ENCODE measurements around the gene CALCOCO1.

Gene CALCOCO1

GRCh38 chr12:53747095-53747494 is 19.8 kb upstream of the CALCOCO1 start:
- Histone ChIP-seq H3K9ac (no peak overlapping the region), H3K4me1 (ENCODE audit: low read depth, poor library complexity, severe bottlenecking) (peaks cover 6% of the 10 kb centered on the region), H3K79me2 (ENCODE audit: insufficient read depth, low read depth) (no peaks in the 10 kb centered on the region), H3K4me2 (no peak overlapping the region), H4K20me1 (ENCODE audit: insufficient read depth) (no peaks in the 10 kb centered on the region), H2AFZ (ENCODE audit: low read depth) (peak overlapping the region; percentile 1; the same call in 1 of the 2 replicates), H3K36me3 (ENCODE audit: insufficient read depth) (no peaks in the 10 kb centered on the region), H3K27me3 (ENCODE audit: insufficient read depth, low read depth) (peaks cover 72% of the 10 kb centered on the region), H3K27ac (no peak overlapping the region), H3K4me3 (IDR thresholded peaks at IDR 0.05; ENCODE audit: insufficient read depth, low read depth, low read length) (no peak overlapping the region)
- TF ChIP-seq CTCF (conservative IDR thresholded peaks at IDR 0.05; ENCODE audit: low read depth, low read length) = no peak

GRCh38 chr12:53746592-53747092 is 19.4 kb upstream of the CALCOCO1 start:
- H3K27me3 ChIP-seq (ENCODE audit: insufficient read depth, low read depth) = peaks cover 69% of the 10 kb centered on the region
- H3K4me2 ChIP-seq = no peak overlapping the region
- no peak overlapping the region for H3K9ac ChIP-seq

GRCh38 chr12:53744751-53745150 is 17.5 kb upstream of the CALCOCO1 start:
- no peak for TF ChIP-seq CTCF (conservative IDR thresholded peaks at IDR 0.05; ENCODE audit: low read depth, low read length)
- Histone ChIP-seq H3K4me2 (no peak overlapping the region), H3K79me2 (ENCODE audit: insufficient read depth, low read depth) (no peaks in the 10 kb centered on the region), H3K4me1 (ENCODE audit: low read depth, poor library complexity, severe bottlenecking) (peaks cover 6% of the 10 kb centered on the region), H3K27ac (no peak overlapping the region), H3K4me3 (IDR thresholded peaks at IDR 0.05; ENCODE audit: insufficient read depth, low read depth, low read length) (no peak overlapping the region), H4K20me1 (ENCODE audit: insufficient read depth) (no peaks in the 10 kb centered on the region), H3K27me3 (ENCODE audit: insufficient read depth, low read depth) (peaks cover 58% of the 10 kb centered on the region), H3K9ac (no peak overlapping the region), H2AFZ (ENCODE audit: low read depth) (no peak overlapping the region), H3K36me3 (ENCODE audit: insufficient read depth) (no peaks in the 10 kb centered on the region)

More at GRCh38 chr12:53746592-53747092, 19.4 kb upstream of the CALCOCO1 start:
- H3K27ac ChIP-seq = no peak overlapping the region
- H3K36me3 ChIP-seq (ENCODE audit: insufficient read depth) = no peaks in the 10 kb centered on the region
- H2AFZ ChIP-seq (ENCODE audit: low read depth) = peak overlapping the region; percentile 8; the same call in 1 of the 2 replicates
- peak; percentile 100 for TF ChIP-seq CTCF (conservative IDR thresholded peaks at IDR 0.05; ENCODE audit: low read depth, low read length)
- no peak overlapping the region for H3K4me3 ChIP-seq (IDR thresholded peaks at IDR 0.05; ENCODE audit: insufficient read depth, low read depth, low read length)
- no peaks in the 10 kb centered on the region for H4K20me1 ChIP-seq (ENCODE audit: insufficient read depth)
- peaks cover 6% of the 10 kb centered on the region for H3K4me1 ChIP-seq (ENCODE audit: low read depth, poor library complexity, severe bottlenecking)
- no peaks in the 10 kb centered on the region for H3K79me2 ChIP-seq (ENCODE audit: insufficient read depth, low read depth)

GRCh38 chr12:53744130-53744441 is 16.8 kb upstream of the CALCOCO1 start:
- no peak overlapping the region for H3K4me3 ChIP-seq (IDR thresholded peaks at IDR 0.05; ENCODE audit: insufficient read depth, low read depth, low read length)
- H3K27me3 ChIP-seq (ENCODE audit: insufficient read depth, low read depth) = peaks cover 52% of the 10 kb centered on the region
- peaks cover 6% of the 10 kb centered on the region for H3K4me1 ChIP-seq (ENCODE audit: low read depth, poor library complexity, severe bottlenecking)

More at GRCh38 chr12:53744130-53744441, 16.8 kb upstream of the CALCOCO1 start:
- no peaks in the 10 kb centered on the region for H4K20me1 ChIP-seq (ENCODE audit: insufficient read depth)
- no peaks in the 10 kb centered on the region for H3K79me2 ChIP-seq (ENCODE audit: insufficient read depth, low read depth)
- H3K9ac ChIP-seq = no peak overlapping the region
- H2AFZ ChIP-seq (ENCODE audit: low read depth) = no peak overlapping the region
- H3K36me3 ChIP-seq (ENCODE audit: insufficient read depth) = no peaks in the 10 kb centered on the region
- H3K27ac ChIP-seq = no peak overlapping the region
- TF ChIP-seq CTCF (conservative IDR thresholded peaks at IDR 0.05; ENCODE audit: low read depth, low read length) = no peak
- H3K4me2 ChIP-seq = no peak overlapping the region

Data from KMS-11 (cell line).